Tibial nerve (tissue), 4 donors: ENCODE measurements around the gene ARID1B. TPM values are rescaled to one million over a fixed set of nuclear protein-coding genes. Genes with fewer than 3 reads are reported as not detected.

ENCODE experiments used
- DNase-seq, 2 donors: peaks; one replicate each; pipeline ENCODE4 v3.0.0-alpha.2; 2019; ENCODE audit warnings: low spot score in 2 of 2
- H3K27ac ChIP-seq, 4 donors: fragments of 200-600 bp; sonication (generic) in 3 of 4; one replicate each; pipeline ENCODE4 v1.5.1; 2017 to 2019; ENCODE audit warnings: mild to moderate bottlenecking in 1 of 4
- H3K27me3 ChIP-seq, 2 donors: fragments of 200-600 bp; sonication (generic) in 1 of 2; one replicate each; pipeline versions ENCODE4 v1.5.1 to v1.6.0; 2017 to 2019
- H3K36me3 ChIP-seq, 3 donors: fragments of 200-600 bp; sonication (generic); one replicate each; pipeline ENCODE4 v1.5.1; 2018 to 2019
- H3K4me1 ChIP-seq, 4 donors: fragments of 200-600 bp; sonication (generic) in 3 of 4; one replicate each; pipeline ENCODE4 v1.5.1; 2017 to 2019
- H3K4me3 ChIP-seq, 4 donors: fragments of 200-600 bp; sonication (generic) in 3 of 4; one replicate each; pipeline ENCODE4 v1.5.1; 2017 to 2019; ENCODE audit warnings: mild to moderate bottlenecking in 1 of 4, moderate library complexity in 1 of 4
- H3K9me3 ChIP-seq, 4 donors: fragments of 200-600 bp; sonication (generic) in 3 of 4; one replicate each; pipeline ENCODE4 v1.5.1; 2017 to 2019
- CTCF ChIP-seq, 5 experiments: fragments of 200-600 bp in 3 of 5; fragments of 450-650 bp in 2 of 5; sonication (generic) in 3 of 5; IDR thresholded peaks; one replicate each; pipeline ENCODE4 v1.5.1; 2016 to 2019; ENCODE audit warnings: antibody characterized with exemption in 5 of 5, mild to moderate bottlenecking in 3 of 5, moderate library complexity in 2 of 5
- EP300 ChIP-seq, 2 donors: sonication (generic); formaldehyde crosslinking; IDR thresholded peaks; one replicate each; pipeline ENCODE4 v1.6.1; 2017; ENCODE audit warnings: antibody characterized with exemption in 2 of 2, mild to moderate bottlenecking in 1 of 2
- POLR2A ChIP-seq, 2 donors: fragments of 450-650 bp; IDR thresholded peaks; one replicate each; pipeline ENCODE4 v1.6.1; 2017; ENCODE audit warnings: antibody characterized with exemption in 2 of 2, mild to moderate bottlenecking in 2 of 2, moderate library complexity in 2 of 2
- WGBS, 2 donors: methylation state at CpG; one replicate each; pipeline ENCODE4 v1.1.5; 2018; 5-methylcytosine and 5-hydroxymethylcytosine counted together
- total RNA-seq, 4 donors: library from RNA; depleted of rRNA; stranded (reverse); fragments of >200 nt; gene quantifications; one replicate each; pipeline ENCODE4 v1.1.0, GENCODE V29; 2016

ARID1B gene
- total RNA-seq, 4 donors from 2014 or later, result 91.5 to 123 (median 110) TPM

GRCh38 chr6:157005940-157006339, 228.8 kb downstream of the ARID1B start:
- Histone ChIP-seq H3K4me1 (peaks cover 0 to 12% (median 6%) of the 10 kb centered on the region in 4 donors), H3K9me3 (no peaks in the 10 kb centered on the region), H3K27ac (no peak overlapping the region), H3K36me3 (no peaks in the 10 kb centered on the region), H3K4me3 (no peak overlapping the region), H3K27me3 (no peaks in the 10 kb centered on the region)
- DNase-seq, result no peak
- WGBS, 2 donors, result 39 to 41% methylated on average over 2 of the region's 2 CpGs
- TF ChIP-seq POLR2A (IDR thresholded peaks at IDR 0.05) (no peak), EP300 (IDR thresholded peaks at IDR 0.05) (no peak), CTCF (IDR thresholded peaks at IDR 0.05) (no peak)

GRCh38 chr6:157008568-157008967, 231.4 kb downstream of the ARID1B start:
- no peaks in the 10 kb centered on the region for H3K36me3 ChIP-seq
- no peaks in the 10 kb centered on the region for H3K9me3 ChIP-seq
- 79 to 91% methylated on average over 4 to 7 of the region's 7 CpGs for WGBS, 2 donors
- no peak for TF ChIP-seq CTCF (IDR thresholded peaks at IDR 0.05)
- TF ChIP-seq POLR2A (IDR thresholded peaks at IDR 0.05), result no peak
- TF ChIP-seq EP300 (IDR thresholded peaks at IDR 0.05), result no peak
- H3K27me3 ChIP-seq, result no peaks in the 10 kb centered on the region
- no peak for DNase-seq
- peaks cover 0 to 17% (median 6%) of the 10 kb centered on the region in 4 donors for H3K4me1 ChIP-seq
- H3K4me3 ChIP-seq, result no peak overlapping the region
- no peak overlapping the region for H3K27ac ChIP-seq

- Histone ChIP-seq H3K4me1 (peaks cover 0 to 21% (median 0%) of the 10 kb centered on the region in 4 donors), H3K27me3 (no peaks in the 10 kb centered on the region), H3K4me3 (no peak overlapping the region), H3K9me3 (no peaks in the 10 kb centered on the region), H3K27ac (no peak overlapping the region), H3K36me3 (no peaks in the 10 kb centered on the region)
- WGBS, 2 donors, result 80 to 94% methylated on average over 3 of the region's 3 CpGs
- DNase-seq, result no peak
- no peak for TF ChIP-seq POLR2A (IDR thresholded peaks at IDR 0.05)
- TF ChIP-seq CTCF (IDR thresholded peaks at IDR 0.05), result no peak
These were observed 235.2 kb downstream of the ARID1B start for GRCh38 chr6:157012355-157012754.

- H3K9me3 ChIP-seq, result no peaks in the 10 kb centered on the region
- no peaks in the 10 kb centered on the region for H3K27me3 ChIP-seq
- DNase-seq, result no peak
- no peak overlapping the region for H3K4me3 ChIP-seq
- no peaks in the 10 kb centered on the region for H3K36me3 ChIP-seq
- no peak overlapping the region for H3K27ac ChIP-seq
- 78 to 86% methylated on average over 7 of the region's 7 CpGs for WGBS, 2 donors
- TF ChIP-seq CTCF (IDR thresholded peaks at IDR 0.05) (no peak), POLR2A (IDR thresholded peaks at IDR 0.05) (no peak), EP300 (IDR thresholded peaks at IDR 0.05) (no peak)
- peaks cover 0 to 23% (median under 1%) of the 10 kb centered on the region in 4 donors for H3K4me1 ChIP-seq
These were observed 236.6 kb downstream of the ARID1B start for GRCh38 chr6:157013649-157014304.

GRCh38 chr6:157014871-157015270, 237.7 kb downstream of the ARID1B start:
- H3K36me3 ChIP-seq, result no peaks in the 10 kb centered on the region
- TF ChIP-seq EP300 (IDR thresholded peaks at IDR 0.05), result no peak
- no peak for TF ChIP-seq POLR2A (IDR thresholded peaks at IDR 0.05)
- TF ChIP-seq CTCF (IDR thresholded peaks at IDR 0.05), result no peak
- H3K4me1 ChIP-seq, result peaks cover 0 to 34% (median 6%) of the 10 kb centered on the region in 4 donors
- no peak for DNase-seq
- H3K27ac ChIP-seq, result no peak overlapping the region
- no peaks in the 10 kb centered on the region for H3K27me3 ChIP-seq
- no peaks in the 10 kb centered on the region for H3K9me3 ChIP-seq
- no peak overlapping the region for H3K4me3 ChIP-seq
- 68 to 70% methylated on average over 7 of the region's 7 CpGs for WGBS, 2 donors
